Liver (tissue), 3 donors: Measurements from ENCODE around the gene PNCK.

Experiments
- ATF3 ChIP-seq: IDR thresholded peaks from 2 replicates; pipeline ENCODE4 v1.6.1; 2016; ENCODE audit warnings: antibody characterized with exemption
- CTCF ChIP-seq: fragments of 150-350 bp; IDR thresholded peaks from 2 replicates; pipeline ENCODE4 v1.5.1; 2017; ENCODE audit warnings: improper control_type of control experiment, low read depth, low read length; ENCODE audit not compliant: missing input control
- EGR1 ChIP-seq, 2 donors: IDR thresholded peaks; 2 replicates each; pipeline ENCODE4 v1.6.1; 2016 to 2018; ENCODE audit warnings: antibody characterized with exemption in 2 of 2, low read depth in 2 of 2
- GABPA ChIP-seq, 2 donors: IDR thresholded peaks in 1 of 2; conservative IDR thresholded peaks in 1 of 2; 2 replicates each; pipeline ENCODE4 v1.6.1; 2016; ENCODE audit warnings: antibody characterized with exemption in 2 of 2, mild to moderate bottlenecking in 1 of 2, moderate library complexity in 1 of 2
- MAX ChIP-seq: IDR thresholded peaks from 2 replicates; pipeline ENCODE4 v1.6.1; 2016; ENCODE audit warnings: antibody characterized with exemption
- RAD21 ChIP-seq, 2 donors: IDR thresholded peaks; 2 replicates each; pipeline ENCODE4 v1.6.1; 2016; ENCODE audit warnings: antibody characterized with exemption in 2 of 2, mild to moderate bottlenecking in 2 of 2
- REST ChIP-seq: IDR thresholded peaks from 2 replicates; pipeline ENCODE4 v1.6.1; 2016; ENCODE audit warnings: antibody characterized with exemption, mild to moderate bottlenecking
- RXRA ChIP-seq, 2 donors: IDR thresholded peaks; 2 replicates each; pipeline ENCODE4 v1.6.1; 2017 to 2018; ENCODE audit warnings: antibody characterized with exemption in 2 of 2, mild to moderate bottlenecking in 1 of 2
- SP1 ChIP-seq: IDR thresholded peaks from 2 replicates; pipeline ENCODE4 v1.6.1; 2018; ENCODE audit warnings: antibody characterized with exemption, mild to moderate bottlenecking
- TAF1 ChIP-seq: conservative IDR thresholded peaks from 2 replicates; pipeline ENCODE4 v1.6.1; 2016; ENCODE audit warnings: antibody characterized with exemption, mild to moderate bottlenecking
- YY1 ChIP-seq: IDR thresholded peaks from 2 replicates; pipeline ENCODE4 v1.6.1; 2016; ENCODE audit warnings: antibody characterized with exemption, mild to moderate bottlenecking
- donor health status: healthy.
- donor health status: healthy.

GRCh38 chrX:153667956-153668396 is 5.6 kb downstream of the PNCK start:
- peak; percentile 82 for TF ChIP-seq CTCF
- no peak for TF ChIP-seq REST
- TF ChIP-seq MAX: no peak
- no peak for TF ChIP-seq ATF3
- TF ChIP-seq YY1: no peak
- no peak for TF ChIP-seq EGR1 (IDR thresholded peaks at IDR 0.05; ENCODE audit: low read depth in 2 of 2)
- TF ChIP-seq GABPA (IDR thresholded peaks at IDR 0.05 in 1 of 2, conservative IDR thresholded peaks at IDR 0.05 in 1 of 2): no peak
- TF ChIP-seq RXRA (IDR thresholded peaks at IDR 0.05): no peak
- no peak for TF ChIP-seq TAF1
- peak; percentile 77 to 86 for TF ChIP-seq RAD21 (IDR thresholded peaks at IDR 0.05)
- TF ChIP-seq SP1: no peak
